ENCODE results near the gene MIOS.
"Not testable (repeated sequence)": the region's sequence is repeated elsewhere in the genome, so short reads cannot be mapped to it uniquely, and the experiment has no call there.

Gene MIOS

DNA sequence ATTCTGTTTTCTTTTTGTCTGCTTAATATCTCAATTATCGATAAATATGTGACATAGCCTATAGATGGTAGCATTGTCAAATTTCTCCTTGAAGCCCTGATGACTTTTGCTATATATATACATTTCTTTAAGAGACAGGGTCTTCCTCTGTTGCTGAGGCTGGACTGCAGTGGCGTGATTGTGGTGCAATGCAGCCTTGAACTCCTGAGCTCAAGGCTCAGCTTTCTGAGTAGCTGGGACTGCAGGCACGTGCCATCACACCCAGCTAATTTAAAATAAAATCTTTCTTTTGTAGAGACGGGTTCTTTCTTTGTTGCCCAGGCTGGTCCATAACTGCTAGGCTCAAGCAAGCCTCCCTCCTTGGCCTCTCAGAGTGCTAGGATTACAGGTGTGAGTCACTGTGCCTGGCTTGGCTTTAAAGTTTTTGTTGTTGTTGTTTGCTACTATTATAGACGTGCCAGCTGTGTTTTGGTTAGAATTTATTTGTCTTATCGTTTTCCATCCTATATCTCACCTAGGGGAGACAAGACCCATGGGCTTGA lies 80.9 kb downstream of the MIOS start:
- DNase-seq = no peak

DNA sequence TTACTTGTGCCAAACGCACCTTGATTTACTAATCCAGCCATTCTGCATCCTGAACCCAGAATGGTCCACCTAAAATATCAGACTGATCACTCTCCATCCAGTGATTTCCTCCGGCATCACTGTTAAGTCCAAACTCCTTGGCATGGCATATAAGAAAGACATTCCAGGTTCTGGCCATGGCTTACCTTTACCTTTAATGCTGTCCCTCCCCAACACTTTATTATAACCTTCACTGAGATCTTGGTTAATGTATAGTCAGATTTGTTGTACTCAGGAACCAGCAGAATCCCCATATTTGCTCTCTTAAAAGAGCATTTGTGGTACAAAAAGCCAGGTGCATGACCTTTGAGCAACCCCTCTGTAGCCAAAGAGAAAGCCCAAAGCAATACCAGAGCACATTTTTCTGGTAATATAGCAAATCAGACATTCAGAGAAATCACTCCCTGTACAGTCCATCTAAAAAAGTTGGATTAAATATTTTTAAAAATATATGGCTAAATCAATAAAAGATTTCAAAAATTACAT lies 84.1 kb downstream of the MIOS start:
- no peak for DNase-seq

DNA sequence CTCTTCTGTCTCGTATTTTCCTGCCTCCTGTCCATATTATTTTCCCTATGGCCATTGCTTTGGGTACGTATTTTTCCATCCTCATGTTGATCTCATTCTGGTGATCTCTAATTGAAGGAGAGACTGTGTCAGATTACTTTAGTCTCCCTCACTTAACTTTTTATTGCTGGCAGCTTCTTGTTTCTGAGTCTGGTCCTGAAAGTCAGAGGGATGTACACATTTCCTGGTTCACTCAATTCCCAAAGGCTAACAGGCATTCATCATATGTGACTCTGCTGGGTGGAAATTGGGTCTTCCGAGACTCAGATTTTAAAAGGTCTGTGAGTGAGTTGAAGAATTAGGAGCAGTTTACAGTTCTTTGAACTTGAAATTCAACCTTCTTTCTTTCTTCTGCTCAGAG lies 84.8 kb downstream of the MIOS start:
- DNase-seq = no peak

DNA sequence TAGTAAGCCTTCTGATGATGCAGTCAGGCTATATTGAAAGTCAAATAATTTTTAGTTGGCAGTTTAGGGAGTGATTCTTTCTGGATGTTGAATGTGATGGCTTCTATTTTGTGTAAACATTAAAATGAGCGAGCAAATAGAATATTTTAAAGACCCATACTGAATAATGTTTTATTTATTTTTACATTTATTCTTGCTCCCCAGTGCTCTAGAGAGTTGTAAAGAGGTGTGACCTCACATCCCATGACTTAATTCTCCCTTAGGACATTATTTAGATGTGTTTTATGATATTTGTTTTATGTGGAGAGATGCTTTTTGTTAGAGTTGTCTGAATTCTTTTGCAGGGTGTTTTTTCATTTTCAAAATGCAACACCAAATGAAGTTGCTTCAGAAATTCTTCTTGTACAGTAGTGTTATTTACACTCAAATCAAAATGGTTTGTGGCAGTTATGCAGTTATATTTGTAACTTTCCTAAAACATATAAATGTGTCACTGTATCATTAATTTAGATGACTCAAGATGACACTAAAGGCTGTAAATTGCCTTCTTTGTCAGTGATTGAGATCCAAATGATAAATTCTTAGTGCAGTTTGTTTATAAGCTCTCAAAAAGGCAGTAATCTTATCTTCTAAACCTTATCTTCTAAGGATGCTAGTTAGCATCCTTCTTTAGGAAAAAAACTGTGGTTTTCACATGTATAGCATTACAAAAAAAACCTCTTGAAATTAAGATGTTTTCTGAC lies 86.3 kb downstream of the MIOS start:
- no peak for DNase-seq

DNA sequence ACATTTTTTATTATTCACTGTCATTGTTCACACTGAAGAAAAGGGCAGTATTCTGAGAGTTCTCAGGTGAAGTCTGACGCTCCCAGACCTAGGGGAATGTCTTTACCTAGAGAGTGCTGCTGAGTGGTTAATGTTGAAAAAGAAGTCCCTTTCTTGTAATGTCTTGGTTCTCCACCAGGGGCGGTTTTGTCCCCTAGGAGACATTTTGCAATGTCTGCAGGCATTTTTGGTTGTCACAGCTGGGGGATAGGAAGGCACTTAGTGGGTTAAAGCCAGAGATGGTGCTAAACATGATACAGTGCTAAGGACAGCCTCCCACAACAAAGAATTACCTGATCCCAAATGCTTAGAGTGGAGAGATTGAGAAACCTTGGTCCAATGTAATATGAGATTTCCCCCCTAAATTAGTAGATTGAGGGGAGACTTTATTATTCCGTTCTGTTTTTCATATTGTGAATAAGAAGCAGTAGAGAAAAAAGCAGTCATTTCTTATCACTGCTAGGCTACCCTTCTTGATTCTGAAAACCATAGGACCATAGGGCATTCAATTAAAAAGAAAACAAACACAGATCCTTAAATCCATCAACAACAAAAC lies 87.0 kb downstream of the MIOS start:
- DNase-seq = no peak

DNA sequence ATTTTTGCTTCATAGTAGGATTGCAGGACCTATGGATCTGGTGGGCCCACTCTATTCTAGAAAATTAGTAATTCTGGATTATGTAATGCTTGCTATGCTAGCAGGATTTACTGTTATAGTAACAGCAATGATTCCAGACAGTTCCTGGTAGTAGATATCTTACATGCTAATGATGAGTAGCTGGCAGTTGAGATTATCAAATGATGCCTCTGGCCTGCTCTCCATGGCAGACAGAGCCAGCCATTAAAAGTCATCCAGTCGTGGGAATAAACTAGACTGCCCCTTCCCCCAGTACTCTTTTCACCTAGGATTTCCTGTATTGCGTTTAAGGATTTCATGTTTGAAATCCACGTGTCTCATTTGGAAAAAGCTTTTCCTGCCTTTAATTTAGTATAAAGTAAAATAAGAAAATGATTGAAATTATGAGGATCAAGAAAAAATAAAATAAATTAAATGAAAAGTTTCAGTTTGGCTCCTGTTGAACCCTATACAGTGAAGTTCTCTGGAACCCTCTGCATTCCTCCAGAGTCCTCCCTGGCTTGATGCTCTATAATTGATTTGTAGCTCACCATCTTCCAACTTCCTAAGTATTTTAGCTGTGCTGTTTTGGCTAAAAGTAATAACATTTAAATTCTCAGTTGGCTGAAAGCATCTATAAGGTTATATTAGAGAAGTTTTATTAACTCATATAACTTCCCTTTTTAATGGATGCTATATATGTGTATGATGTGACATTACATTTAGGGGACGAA lies 88.5 kb downstream of the MIOS start:
- DNase-seq = no peak

- DNase-seq = not testable (repeated sequence)
These were observed 89.8 kb downstream of the MIOS start for GRCh38 chr7:7656459-7656858.
